Transverse colon (tissue), 4 donors: ENCODE results near the gene GLS2. TPM values are rescaled to one million over a fixed set of nuclear protein-coding genes. Genes with fewer than 3 reads are reported as not detected.

ENCODE experiments used
- DNase-seq: peaks from one replicate; pipeline ENCODE4 v3.0.0-alpha.2; 2019
- H3K27ac ChIP-seq, 4 donors: fragments of 200-600 bp; sonication (generic); 2 replicates each; pipeline ENCODE4 v1.5.1; 2016 to 2018; ENCODE audit warnings: inconsistent platforms in 4 of 4
- H3K27me3 ChIP-seq: fragments of 200-600 bp; sonication (generic); 2 replicates; pipeline ENCODE4 v1.5.1; 2017; ENCODE audit warnings: inconsistent platforms
- H3K36me3 ChIP-seq, 4 donors: fragments of 200-600 bp; sonication (generic); 2 replicates each; pipeline ENCODE4 v1.5.1; 2017 to 2019; ENCODE audit warnings: inconsistent platforms in 4 of 4
- H3K4me1 ChIP-seq, 4 donors: fragments of 200-600 bp; sonication (generic); 2 replicates each; pipeline ENCODE4 v1.5.1; 2017 to 2020; ENCODE audit warnings: inconsistent platforms in 4 of 4
- H3K4me3 ChIP-seq, 4 donors: fragments of 200-600 bp; sonication (generic); 1 replicate in 1 of 4; 2 replicates in 3 of 4; pipeline versions ENCODE4 v1.5.1 to v1.6.1; 2017 to 2019; ENCODE audit warnings: inconsistent platforms in 4 of 4
- H3K9me3 ChIP-seq, 2 donors: fragments of 200-600 bp; sonication (generic); 2 replicates each; pipeline ENCODE4 v1.5.1; 2017 to 2019; ENCODE audit warnings: inconsistent platforms in 2 of 2
- EP300 ChIP-seq: sonication (generic); formaldehyde crosslinking; IDR thresholded peaks from one replicate; pipeline ENCODE4 v1.6.1; 2017; ENCODE audit warnings: antibody characterized with exemption, low read depth
- POLR2A ChIP-seq: fragments of 450-650 bp; IDR thresholded peaks from one replicate; pipeline ENCODE4 v1.6.1; 2016; ENCODE audit warnings: antibody characterized with exemption, mild to moderate bottlenecking, moderate library complexity
- POLR2AphosphoS5 ChIP-seq, 3 donors: sonication (generic); formaldehyde crosslinking; IDR thresholded peaks; one replicate each; pipeline ENCODE4 v1.6.1; 2016; ENCODE audit warnings: antibody characterized with exemption in 3 of 3
- whole genome bisulfite sequencing, 2 donors: methylation state at CpG; one replicate each; pipeline ENCODE4 v1.1.5; 2018; ENCODE audit warnings: low coverage in 1 of 2; 5-methylcytosine and 5-hydroxymethylcytosine counted together
- in situ Hi-C, 4 donors: fragments of 200-750 bp; cut with MboI; loops; one replicate each; pipeline versions ENCODE4 v1.15.0 to v1.15.1; 2017; ENCODE audit warnings: low sequenced_read_pairs in 3 of 4, low pct_ligation_motif_present in 1 of 4, low pct_unique_long_range_greater_than_20kb in 1 of 4
- intact Hi-C: fragments of 100-400 bp; cut with DNase I; formaldehyde crosslinking; loops from one replicate; pipeline ENCODE4 v1.15.1; 2023; ENCODE audit warnings: low total_unique reads
- total RNA-seq, 4 donors: library from RNA; depleted of rRNA; stranded (reverse); fragments of >200 nt; gene quantifications; one replicate each; pipeline ENCODE4 v1.1.0, GENCODE V29; 2016
- TF ChIP-seq, protein P1 (sequence below), 5 experiments: fragments of 200-600 bp in 3 of 5; fragments of 450-650 bp in 2 of 5; sonication (generic) in 3 of 5; IDR thresholded peaks; 1 replicate in 2 of 5; 2 replicates in 3 of 5; pipeline ENCODE4 v1.5.1; 2016 to 2017; ENCODE audit warnings: antibody characterized with exemption in 5 of 5, inconsistent platforms in 3 of 5, mild to moderate bottlenecking in 2 of 5, moderate library complexity in 1 of 5

GLS2 gene
- total RNA-seq, 4 donors from 2014 or later, result 0.41 to 0.95 TPM; not detected in 2

- no peaks in the 10 kb centered on the region for H3K9me3 ChIP-seq
- peaks cover 0 to 2% (median under 1%) of the 10 kb centered on the region in 4 donors for H3K4me1 ChIP-seq
- TF ChIP-seq POLR2A, result no peak
- TF ChIP-seq EP300, result no peak
- TF ChIP-seq POLR2AphosphoS5 (IDR thresholded peaks at IDR 0.05), result no peak
- TF ChIP-seq, protein P1, sequence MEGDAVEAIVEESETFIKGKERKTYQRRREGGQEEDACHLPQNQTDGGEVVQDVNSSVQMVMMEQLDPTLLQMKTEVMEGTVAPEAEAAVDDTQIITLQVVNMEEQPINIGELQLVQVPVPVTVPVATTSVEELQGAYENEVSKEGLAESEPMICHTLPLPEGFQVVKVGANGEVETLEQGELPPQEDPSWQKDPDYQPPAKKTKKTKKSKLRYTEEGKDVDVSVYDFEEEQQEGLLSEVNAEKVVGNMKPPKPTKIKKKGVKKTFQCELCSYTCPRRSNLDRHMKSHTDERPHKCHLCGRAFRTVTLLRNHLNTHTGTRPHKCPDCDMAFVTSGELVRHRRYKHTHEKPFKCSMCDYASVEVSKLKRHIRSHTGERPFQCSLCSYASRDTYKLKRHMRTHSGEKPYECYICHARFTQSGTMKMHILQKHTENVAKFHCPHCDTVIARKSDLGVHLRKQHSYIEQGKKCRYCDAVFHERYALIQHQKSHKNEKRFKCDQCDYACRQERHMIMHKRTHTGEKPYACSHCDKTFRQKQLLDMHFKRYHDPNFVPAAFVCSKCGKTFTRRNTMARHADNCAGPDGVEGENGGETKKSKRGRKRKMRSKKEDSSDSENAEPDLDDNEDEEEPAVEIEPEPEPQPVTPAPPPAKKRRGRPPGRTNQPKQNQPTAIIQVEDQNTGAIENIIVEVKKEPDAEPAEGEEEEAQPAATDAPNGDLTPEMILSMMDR (IDR thresholded peaks at IDR 0.05), result no peak
- in situ Hi-C loops (loop anchor here in 3 of 4 donors (10.0 to 25.0 kb wide), 3 partner anchors 125 to 268 kb away; partner anchors contain the start of genes CNPY2 (in 1 of the 3), IL23A (in 1 of the 3) and PAN2 (in 1 of the 3)), intact Hi-C loops (no loop called here)
- no peaks in the 10 kb centered on the region for H3K36me3 ChIP-seq
- no peak overlapping the region for H3K4me3 ChIP-seq
- DNase-seq, result no peak
- no peaks in the 10 kb centered on the region for H3K27me3 ChIP-seq
- H3K27ac ChIP-seq, result no peak overlapping the region
Observed at GRCh38 chr12:56462565-56462964, 25.4 kb downstream of the GLS2 start.

- H3K4me3 ChIP-seq, result no peak overlapping the region
- no peaks in the 10 kb centered on the region for H3K27me3 ChIP-seq
- intact Hi-C loops (no loop called here), in situ Hi-C loops (loop anchor here in 3 of 4 donors (10.0 to 25.0 kb wide), 3 partner anchors 124 to 267 kb away; partner anchors contain the start of genes CNPY2 (in 1 of the 3), IL23A (in 1 of the 3) and PAN2 (in 1 of the 3))
- H3K36me3 ChIP-seq, result no peaks in the 10 kb centered on the region
- 75 to 84% methylated on average over 4 to 11 of the region's 11 CpGs for WGBS, 2 donors
- H3K4me1 ChIP-seq, result no peaks in the 10 kb centered on the region
- DNase-seq, result no peak
- H3K9me3 ChIP-seq, result no peaks in the 10 kb centered on the region
- H3K27ac ChIP-seq, result no peak overlapping the region
- no peak for TF ChIP-seq POLR2AphosphoS5 (IDR thresholded peaks at IDR 0.05)
- no peak for TF ChIP-seq POLR2A
- TF ChIP-seq EP300, result no peak
- TF ChIP-seq, protein P1 (IDR thresholded peaks at IDR 0.05), result no peak
Observed at GRCh38 chr12:56461235-56462159, 26.5 kb downstream of the GLS2 start.

GRCh38 chr12:56457817-56458216, 30.1 kb downstream of the GLS2 start:
- 83 to 88% methylated on average over 2 to 4 of the region's 4 CpGs for WGBS, 2 donors
- in situ Hi-C loops (loop anchor here in 1 of 4 donors (25.0 kb wide), 1 partner anchor 121 kb away; the partner anchor contains the start of genes IL23A and PAN2), intact Hi-C loops (no loop called here)
- Histone ChIP-seq H3K4me1 (no peaks in the 10 kb centered on the region), H3K9me3 (no peaks in the 10 kb centered on the region), H3K36me3 (no peaks in the 10 kb centered on the region), H3K4me3 (no peak overlapping the region), H3K27me3 (no peaks in the 10 kb centered on the region), H3K27ac (no peak overlapping the region)
- no peak for TF ChIP-seq POLR2AphosphoS5 (IDR thresholded peaks at IDR 0.05)
- no peak for TF ChIP-seq POLR2A
- TF ChIP-seq EP300, result no peak
- TF ChIP-seq, protein P1 (IDR thresholded peaks at IDR 0.05), result no peak
- no peak for DNase-seq

GRCh38 chr12:56454557-56454956, 33.4 kb downstream of the GLS2 start, which contains the start of gene MIP:
MIP (minus strand) TSS chr12:56454657; CDS start chr12:56454613, 44 bp downstream.
- Histone ChIP-seq H3K27me3 (no peaks in the 10 kb centered on the region), H3K9me3 (no peaks in the 10 kb centered on the region), H3K27ac (no peak within 1 kb of the TSS), H3K4me1 (peaks cover 2 to 5% (median 3%) of the 10 kb centered on the region in 4 donors), H3K36me3 (no peaks in the 10 kb centered on the region), H3K4me3 (no peak within 1 kb of the TSS)
- no peak for TF ChIP-seq POLR2AphosphoS5 (IDR thresholded peaks at IDR 0.05)
- TF ChIP-seq, protein P1 (IDR thresholded peaks at IDR 0.05), result no peak
- no peak for TF ChIP-seq POLR2A
- no peak for TF ChIP-seq EP300
- intact Hi-C loops (no loop called here), in situ Hi-C loops (loop anchor here in 1 of 4 donors (25.0 kb wide), 1 partner anchor 117 kb away; the partner anchor contains the start of genes IL23A and PAN2)
- 85 to 93% methylated on average over 2 to 5 of the region's 5 CpGs for WGBS, 2 donors
- no peak for DNase-seq
